Activated CD8-positive, alpha-beta memory T cell treated with anti-CD3 and anti-CD28 coated beads for 1 hour (primary cell): ENCODE measurements around the gene ZNF813.
"Not testable (repeated sequence)": the region's sequence is repeated elsewhere in the genome, so short reads cannot be mapped to it uniquely, and the experiment has no call there.

Experiments used
- DNase-seq, 2 donors: peaks; one replicate each; pipeline ENCODE4 v3.0.0-alpha.2; 2020; ENCODE audit warnings: low read depth in 1 of 2; ENCODE audit errors: extremely low read depth in 1 of 2

Gene ZNF813

GRCh38 chr19:53467485-53468262 lies at the start of gene ZNF813:
Gene ZNF813, plus strand, starts transcription at chr19:53467733. Its CDS starts 16,090 bp downstream, at chr19:53483823.
- peak; percentile 88 to 96 for DNase-seq

- DNase-seq: not testable (repeated sequence)
Measured at GRCh38 chr19:53420520-53421315, 46.8 kb upstream of the ZNF813 start.

DNA sequence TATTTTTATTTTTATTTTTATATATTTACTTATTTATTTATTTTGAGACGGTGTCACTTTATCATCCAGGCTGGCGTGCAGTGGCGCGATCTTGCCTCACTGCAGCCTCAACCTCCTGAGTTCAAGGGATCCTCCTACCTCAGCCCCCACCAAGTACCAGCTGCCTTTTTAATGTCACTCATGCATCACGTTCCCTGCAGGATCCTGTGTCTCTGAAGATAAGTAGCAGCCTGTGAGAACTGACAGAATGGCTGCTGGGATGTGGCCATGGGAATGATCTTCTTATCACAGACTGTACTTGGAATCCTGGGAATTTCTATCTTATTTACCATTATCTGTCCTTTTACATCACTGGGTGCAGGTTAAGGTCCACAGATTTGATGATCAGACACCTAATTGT lies 45.0 kb upstream of the ZNF813 start:
- DNase-seq: no peak

GRCh38 chr19:53423074-53423473 lies 44.5 kb upstream of the ZNF813 start:
- DNase-seq: not testable (repeated sequence)

DNA sequence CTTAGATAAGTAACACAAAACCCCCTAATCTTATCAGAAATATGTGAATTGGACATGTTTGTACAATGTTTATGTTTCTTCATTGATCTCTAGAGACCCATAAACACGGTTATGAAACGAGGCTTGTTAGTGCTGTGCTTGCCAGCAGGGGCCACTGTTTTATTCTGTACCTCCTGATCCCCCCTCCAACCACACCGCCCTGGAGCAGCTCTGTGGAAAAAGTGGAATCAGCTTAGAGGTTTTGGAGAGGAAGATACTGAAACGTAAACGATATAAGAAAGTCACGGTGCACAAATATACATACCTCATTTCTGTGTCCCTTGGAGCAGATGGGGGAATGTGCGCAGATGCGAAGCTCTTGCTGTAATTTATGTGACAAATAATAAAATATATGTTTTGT lies 43.9 kb upstream of the ZNF813 start:
- not testable (repeated sequence) for DNase-seq

DNA sequence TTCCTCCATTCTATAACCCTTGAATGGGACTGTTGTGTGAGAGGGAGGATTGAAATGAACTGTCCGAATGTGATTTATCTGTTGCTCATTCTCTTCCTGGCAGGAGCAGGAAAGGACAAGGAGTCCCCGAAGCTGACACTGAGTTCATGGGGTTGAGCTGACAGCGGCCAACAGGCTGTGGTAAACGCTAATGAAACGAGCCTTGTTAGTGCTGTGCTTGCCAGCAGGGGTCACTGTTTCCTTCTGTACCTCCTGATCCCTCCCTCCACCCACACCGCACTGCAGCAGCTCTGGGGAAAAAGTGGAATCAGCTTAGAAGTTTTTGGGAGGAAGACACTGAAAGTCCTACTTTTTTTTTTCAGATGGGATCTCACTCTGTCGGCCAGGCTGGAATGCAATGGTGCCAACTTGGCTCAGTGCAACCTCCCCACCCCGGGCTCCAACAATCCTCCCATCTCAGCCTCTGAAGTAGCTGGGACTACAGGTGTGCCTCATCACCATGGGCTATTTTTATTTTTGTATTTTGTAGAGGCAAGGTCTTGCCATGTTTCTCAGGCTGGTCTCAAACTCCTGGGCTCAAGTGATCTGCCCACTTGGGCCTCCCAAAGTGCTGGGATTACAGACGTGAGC lies 42.5 kb upstream of the ZNF813 start:
- peak; percentile 38 to 53 for DNase-seq

GRCh38 chr19:53431399-53432087 lies 36.0 kb upstream of the ZNF813 start, which contains the start of gene ZNF761:
Gene ZNF761, plus strand, starts transcription at chr19:53431984. Its CDS starts 15,285 bp downstream, at chr19:53447269.
- DNase-seq: peak; percentile 92 to 98

- peak in 1 of 2 donors; percentile 0 for DNase-seq
Measured at GRCh38 chr19:53432088-53432661, 35.4 kb upstream of the ZNF813 start.

- DNase-seq: not testable (repeated sequence)
Measured at GRCh38 chr19:53443809-53444208, 23.7 kb upstream of the ZNF813 start.

DNA sequence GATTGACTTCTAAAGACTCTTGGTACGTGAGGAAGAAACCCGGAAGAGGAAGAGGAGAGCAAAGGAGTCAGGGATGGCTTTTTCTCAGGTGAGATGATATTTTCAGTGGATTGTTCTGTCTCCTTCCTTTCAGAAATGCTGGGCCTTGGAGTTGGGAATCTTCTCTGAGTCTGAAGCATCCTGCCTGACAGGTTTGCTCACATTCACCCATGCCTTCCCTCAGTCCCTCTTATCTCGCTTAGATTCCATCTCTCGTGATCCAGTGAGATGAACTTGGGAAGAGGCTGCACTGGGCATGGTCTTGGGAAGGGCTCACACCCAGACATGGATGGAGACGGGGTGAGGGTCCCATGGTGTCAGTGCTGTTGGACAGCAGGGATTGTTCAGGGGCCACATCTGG lies 20.3 kb upstream of the ZNF813 start:
- DNase-seq: not testable (repeated sequence)

GRCh38 chr19:53455828-53456227 lies 11.7 kb upstream of the ZNF813 start:
- no peak for DNase-seq

- not testable (repeated sequence) for DNase-seq
Measured at GRCh38 chr19:53460131-53460721, 7.3 kb upstream of the ZNF813 start.

DNA sequence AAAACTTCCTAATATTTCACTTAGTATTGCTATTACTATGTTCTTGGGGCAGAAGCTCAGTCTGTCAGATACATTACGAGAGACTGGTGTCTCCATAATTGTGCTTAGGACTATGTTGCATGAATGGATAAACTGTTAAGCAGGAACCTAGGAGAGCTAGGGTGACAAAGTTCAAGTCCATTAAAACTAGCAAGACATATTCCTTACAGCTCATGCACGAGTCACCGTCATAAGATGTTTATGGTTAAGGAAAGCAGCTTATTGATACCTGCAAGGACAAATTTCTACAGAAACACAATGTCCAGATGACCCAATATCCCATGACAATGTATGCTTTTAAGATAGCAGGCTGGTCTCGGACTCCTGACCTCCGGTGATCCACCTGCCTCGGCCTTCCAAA lies 5.7 kb upstream of the ZNF813 start:
- no peak for DNase-seq

- no peak for DNase-seq
Measured at GRCh38 chr19:53462861-53463260, 4.7 kb upstream of the ZNF813 start.

DNA sequence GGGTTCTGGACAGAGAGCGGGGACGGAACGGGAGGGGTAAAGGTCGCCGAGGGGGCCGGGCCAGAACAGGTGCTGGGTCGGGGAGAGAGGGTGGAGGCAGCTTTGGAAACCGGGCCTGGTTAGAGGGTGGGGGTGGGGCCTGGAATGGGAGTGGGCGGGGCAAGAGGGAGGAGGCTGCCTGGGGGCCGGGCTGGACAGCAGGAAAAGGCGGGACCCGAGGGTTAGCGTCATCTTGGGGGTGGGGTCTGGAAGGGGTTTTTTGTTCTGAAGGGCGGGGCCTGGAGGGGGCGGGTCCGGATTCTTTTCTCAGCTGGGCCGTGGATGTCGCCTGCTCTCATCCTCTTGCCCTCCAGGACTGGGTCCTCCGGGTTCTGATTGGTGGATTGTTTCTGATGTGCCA lies 4.3 kb upstream of the ZNF813 start:
- DNase-seq: no peak

DNA sequence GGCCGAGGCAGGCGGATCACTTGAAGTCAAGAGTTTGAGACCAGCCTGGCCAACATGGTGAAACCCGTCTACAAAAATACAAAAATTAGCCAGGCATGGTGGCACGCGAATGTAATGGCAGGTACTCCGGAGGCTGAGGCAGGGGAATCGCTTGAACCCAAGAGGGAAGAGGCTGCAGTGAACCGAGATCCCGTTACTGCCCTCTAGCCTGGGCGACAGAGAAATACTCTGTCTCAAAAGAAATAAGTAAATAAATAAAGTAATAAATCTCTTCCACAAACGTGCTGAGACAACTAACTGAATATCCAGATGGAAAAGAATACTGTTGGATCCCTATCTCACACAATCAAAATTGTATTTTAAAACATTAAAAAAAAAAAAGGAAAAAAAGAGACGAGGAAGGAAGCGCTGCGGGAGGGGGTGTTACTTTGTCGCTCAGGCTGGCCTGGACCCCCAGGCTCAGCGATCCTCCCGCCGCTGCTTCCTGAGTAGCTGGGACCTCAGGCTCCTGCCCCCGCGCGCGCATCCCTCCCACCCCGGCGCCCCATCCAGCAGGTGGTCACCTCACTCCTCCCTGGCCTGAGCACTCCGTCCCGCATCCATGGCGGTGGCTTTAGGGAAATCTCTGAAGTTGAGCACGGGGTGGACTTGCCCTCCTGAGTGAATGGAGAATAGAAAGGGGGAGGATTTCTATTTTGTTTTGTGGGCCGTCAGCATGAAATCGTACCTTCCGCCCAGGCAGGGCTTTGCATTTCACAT lies 628 bp upstream of the ZNF813 start:
- DNase-seq: no peak

GRCh38 chr19:53468628-53469027 lies 1.1 kb downstream of the ZNF813 start:
- not testable (repeated sequence) for DNase-seq

- DNase-seq: no peak
Measured at GRCh38 chr19:53471916-53472315, 4.4 kb downstream of the ZNF813 start.

DNA sequence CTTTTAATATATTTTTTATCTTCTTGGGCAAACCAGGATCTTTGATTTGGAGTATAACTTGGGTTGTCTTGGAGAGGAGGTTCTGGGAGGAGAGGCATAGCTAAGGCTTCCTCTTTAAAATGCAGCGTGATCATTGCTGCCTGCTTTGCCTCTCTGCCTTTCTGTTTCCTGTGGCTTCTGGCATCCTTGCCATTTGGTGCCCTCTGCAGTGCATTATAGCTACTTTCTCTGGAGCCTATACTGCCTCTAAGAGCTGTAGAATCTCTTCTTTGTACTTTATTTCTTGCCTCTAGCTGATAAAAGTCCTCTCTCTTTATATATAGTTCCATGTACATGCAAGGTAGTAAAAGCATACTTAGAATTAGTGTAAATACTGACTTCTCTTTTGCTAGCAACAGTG lies 7.3 kb downstream of the ZNF813 start:
- DNase-seq: not testable (repeated sequence)
